ENCODE data around the gene GHRL.

DNA sequence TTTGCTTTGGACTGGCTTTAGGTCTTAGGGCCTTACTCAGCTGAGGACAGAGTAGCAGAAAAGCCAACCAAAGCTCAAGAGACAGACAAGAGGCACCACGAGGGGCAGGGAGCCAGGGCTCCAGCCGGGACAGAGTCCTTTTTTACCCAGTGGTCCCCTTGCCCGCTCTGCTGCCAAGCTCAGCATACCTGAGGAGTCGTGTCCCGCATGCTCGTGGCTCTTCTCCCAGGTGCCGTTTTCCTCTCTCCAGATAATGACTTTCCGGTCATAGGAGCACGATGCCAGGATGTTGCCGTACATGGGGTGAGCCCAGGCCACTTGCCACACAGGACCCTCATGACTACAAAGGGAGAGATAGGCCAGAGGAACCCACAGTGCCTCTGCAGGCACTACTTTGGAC is 19.6 kb upstream of the GHRL start:
- TF ChIP-seq CTCF (IDR thresholded peaks at IDR 0.05) (no peak), POLR2A (IDR thresholded peaks at IDR 0.05) (no peak)

All from upper lobe of left lung (tissue), 4 donors.